GM23248 (cell line): ENCODE measurements around the gene TBC1D24. TPM values are rescaled to one million over a fixed set of nuclear protein-coding genes. Genes with fewer than 3 reads are reported as not detected.

Experiments
- DNase-seq: peaks from one replicate; pipeline ENCODE4 v3.0.0-alpha.2; 2015
- H2AFZ ChIP-seq: fragments of 200-600 bp; sonication (generic); 2 replicates; pipeline ENCODE4 v1.6.1; 2016; ENCODE audit warnings: antibody characterized with exemption
- H3F3A ChIP-seq: fragments of 200-600 bp; sonication (generic); 2 replicates; pipeline ENCODE4 v1.6.1; 2016; ENCODE audit warnings: mild to moderate bottlenecking, antibody characterized with exemption, mixed run types; ENCODE audit not compliant: insufficient read depth
- H3K27ac ChIP-seq: fragments of 200-600 bp; sonication (generic); 2 replicates; pipeline ENCODE4 v1.5.1; 2016; ENCODE audit warnings: mild to moderate bottlenecking
- H3K27me3 ChIP-seq: fragments of 200-600 bp; sonication (generic); replicated peaks from 2 replicates; pipeline ENCODE4 v1.6.1; 2016; ENCODE audit warnings: mild to moderate bottlenecking; ENCODE audit not compliant: insufficient read depth
- H3K36me3 ChIP-seq: fragments of 200-600 bp; sonication (generic); 2 replicates; pipeline ENCODE4 v1.6.1; 2016; ENCODE audit warnings: low read depth, mild to moderate bottlenecking
- H3K4me1 ChIP-seq: fragments of 200-600 bp; sonication (generic); 2 replicates; pipeline ENCODE4 v1.6.1; 2016; ENCODE audit warnings: mild to moderate bottlenecking; ENCODE audit not compliant: insufficient read depth
- H3K4me2 ChIP-seq: fragments of 200-600 bp; sonication (generic); one replicate; pipeline ENCODE4 v1.6.1; 2016; ENCODE audit warnings: mild to moderate bottlenecking; ENCODE audit not compliant: unreplicated experiment
- H3K4me3 ChIP-seq: fragments of 200-600 bp; sonication (generic); 2 replicates; pipeline ENCODE4 v1.5.1; 2016; ENCODE audit warnings: mild to moderate bottlenecking
- H3K79me2 ChIP-seq: fragments of 200-600 bp; sonication (generic); 2 replicates; pipeline ENCODE4 v1.6.1; 2016; ENCODE audit warnings: mild to moderate bottlenecking; ENCODE audit not compliant: insufficient read depth
- H3K9ac ChIP-seq: fragments of 200-600 bp; sonication (generic); 2 replicates; pipeline ENCODE4 v1.6.1; 2016; ENCODE audit warnings: mild to moderate bottlenecking
- H3K9me2 ChIP-seq: fragments of 200-600 bp; sonication (generic); 2 replicates; pipeline ENCODE4 v1.6.1; 2016; ENCODE audit warnings: mixed run types, mild to moderate bottlenecking, moderate library complexity; ENCODE audit not compliant: insufficient read depth
- H3K9me3 ChIP-seq: fragments of 200-600 bp; sonication (generic); one replicate; pipeline ENCODE4 v1.6.1; 2017; ENCODE audit warnings: low read depth
- H4K20me1 ChIP-seq: fragments of 200-600 bp; sonication (generic); 2 replicates; pipeline ENCODE4 v1.6.0; 2016; ENCODE audit not compliant: insufficient read depth
- EZH2 ChIP-seq: fragments of 200-600 bp; sonication (generic); IDR thresholded peaks from 2 replicates; pipeline ENCODE4 v1.6.1; 2018; ENCODE audit warnings: antibody characterized with exemption, mild to moderate bottlenecking; ENCODE audit not compliant: insufficient read depth, poor library complexity, severe bottlenecking
- EZH2phosphoT487 ChIP-seq: fragments of 200-600 bp; sonication (generic); IDR thresholded peaks from 2 replicates; pipeline ENCODE4 v1.6.1; 2018; ENCODE audit warnings: antibody characterized with exemption, moderate library complexity, mild to moderate bottlenecking, low read depth; ENCODE audit not compliant: insufficient read depth
- WGBS, 2 experiments: methylation state at CpG; one replicate each; pipeline ENCODE4 v1.1.6; 2015 to 2017; ENCODE audit warnings: low lambda C conversion rate in 2 of 2, low coverage in 1 of 2; ENCODE audit errors: missing lambda C conversion rate in 2 of 2; 5-methylcytosine and 5-hydroxymethylcytosine counted together
- in situ Hi-C: fragments of 300-500 bp; cut with MboI; formaldehyde crosslinking; loops from 2 replicates; pipeline ENCODE4 v1.15.0; 2020
- polyA plus RNA-seq: library from polyadenylated mRNA; unstranded; fragments of >200 nt; fragmentation: Nextera tagmentation; extraction: Ambion mirVana; gene quantifications from 2 replicates; pipeline ENCODE4 v1.2.1, GENCODE V29; 2016
- total RNA-seq: library from RNA; depleted of rRNA; stranded (reverse); fragments of >200 nt; shearing (Covaris generic); gene quantifications from 2 replicates; pipeline ENCODE4 v1.2.3, GENCODE V29; 2014

TBC1D24 gene
- total and polyA plus RNA-seq, 2 experiments from 2014 or later = 10.1 to 18.7 TPM

DNA sequence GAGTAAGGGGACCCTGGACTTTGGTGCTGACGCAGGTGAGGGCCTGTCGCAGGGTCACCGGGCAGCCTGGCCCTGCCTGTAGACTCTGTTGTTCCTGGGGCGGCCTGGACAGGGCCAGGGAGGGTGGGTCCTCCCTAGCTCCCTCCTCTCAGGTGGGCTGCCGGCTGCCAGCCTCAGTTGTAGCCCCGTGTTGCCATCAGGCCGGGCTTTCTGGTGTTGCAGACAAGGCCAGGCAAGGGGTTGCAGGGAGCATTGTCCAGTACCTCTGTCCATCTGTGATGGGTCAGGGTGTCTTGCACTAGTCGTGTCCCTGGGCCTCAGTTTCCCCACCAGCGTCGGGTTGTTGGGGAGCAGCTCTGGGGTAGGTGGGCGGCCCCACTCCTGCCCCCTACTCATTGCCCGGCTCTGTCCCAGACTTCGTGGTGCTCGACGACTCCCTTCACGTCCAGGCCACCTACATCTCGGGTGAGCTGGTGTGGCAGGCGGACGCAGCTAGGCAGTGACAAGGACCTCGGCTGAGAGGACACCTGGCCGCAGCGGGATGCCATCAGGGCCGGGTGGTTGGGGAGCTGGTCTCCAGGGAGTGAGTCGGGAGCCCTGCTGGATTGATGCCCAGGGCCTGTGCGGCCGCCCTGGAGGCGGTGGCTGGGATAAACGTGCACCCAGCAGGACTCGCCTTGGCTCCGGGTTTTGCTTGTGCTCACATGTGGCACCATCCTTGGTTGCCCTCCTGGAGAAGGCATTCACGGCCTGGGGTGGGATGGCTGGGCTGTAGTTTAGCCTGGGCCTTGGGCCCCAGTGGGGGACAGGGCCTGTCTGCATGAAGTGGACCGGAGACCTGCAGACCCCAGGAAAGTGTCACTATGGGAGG, 54.4 kb downstream of the TBC1D24 start:
- DNase-seq = peak; percentile 51
- Histone ChIP-seq H3K9ac (no peak overlapping the region), H3K4me1 (peaks cover 4% of the 10 kb centered on the region), H3K4me2 (no peak overlapping the region), H4K20me1 (no peaks in the 10 kb centered on the region), H3K9me2 (no peaks in the 10 kb centered on the region), H3K9me3 (no peaks in the 10 kb centered on the region), H3K27me3 (no peaks in the 10 kb centered on the region), H2AFZ (no peak overlapping the region), H3K79me2 (peaks cover 8% of the 10 kb centered on the region), H3F3A (0 out of 2 replicates have a peak, but pooled peaks cover 4% of the 10 kb centered on the region), H3K4me3 (no peak overlapping the region), H3K27ac (no peak overlapping the region), H3K36me3 (0 out of 2 replicates have a peak, but pooled peaks cover 9% of the 10 kb centered on the region)
- WGBS, 2 experiments = 89 to 90% methylated on average over 27 to 32 of the region's 32 CpGs
- TF ChIP-seq EZH2phosphoT487 (no peak), EZH2 (no peak)
- in situ Hi-C loops = no loop called here

DNA sequence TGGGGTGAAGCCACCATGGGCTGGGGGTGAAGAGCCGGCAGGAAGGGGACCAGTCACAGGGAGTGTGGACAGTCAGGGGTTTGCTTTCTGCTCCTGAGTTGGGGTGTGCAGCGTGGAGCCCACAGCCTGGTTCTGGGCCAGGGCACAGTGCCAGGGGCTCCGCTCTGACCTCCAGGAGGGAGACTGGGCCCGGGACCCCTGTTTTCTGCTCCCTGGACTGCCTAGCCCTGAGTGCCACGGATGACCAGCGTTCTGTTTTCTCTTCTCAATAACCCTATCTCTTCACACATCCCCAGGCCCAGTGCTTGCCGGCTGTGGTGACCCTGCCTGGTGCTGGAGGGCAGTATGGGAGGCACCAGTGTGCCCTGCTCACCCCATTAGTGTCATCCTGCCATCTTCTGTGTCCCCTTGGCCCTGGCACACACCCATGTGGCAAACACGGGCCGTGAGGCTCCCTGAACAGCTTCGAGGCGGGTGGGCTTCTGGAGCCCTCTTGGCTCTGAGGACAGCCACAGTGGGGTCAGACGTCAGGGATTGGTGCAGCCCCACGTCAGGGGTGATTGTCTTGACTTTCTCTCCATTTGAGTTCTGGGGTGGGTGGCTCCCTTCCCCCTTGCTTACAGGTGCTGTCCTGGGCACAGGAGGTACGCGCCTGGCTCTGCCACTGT, 55.2 kb downstream of the TBC1D24 start:
- in situ Hi-C loops = no loop called here
- no peak for DNase-seq
- Histone ChIP-seq H4K20me1 (no peaks in the 10 kb centered on the region), H3K36me3 (0 out of 2 replicates have a peak, but pooled peaks cover 4% of the 10 kb centered on the region), H3K9ac (no peak overlapping the region), H3F3A (0 out of 2 replicates have a peak, but pooled peaks cover 11% of the 10 kb centered on the region), H3K4me1 (peaks cover 4% of the 10 kb centered on the region), H3K27ac (no peak overlapping the region), H2AFZ (no peak overlapping the region), H3K9me3 (no peaks in the 10 kb centered on the region), H3K9me2 (no peaks in the 10 kb centered on the region), H3K27me3 (no peaks in the 10 kb centered on the region), H3K79me2 (peaks cover under 1% of the 10 kb centered on the region; the same call in 1 of the 2 replicates), H3K4me2 (no peak overlapping the region), H3K4me3 (no peak overlapping the region)
- TF ChIP-seq EZH2 (no peak), EZH2phosphoT487 (no peak)
- WGBS, 2 experiments = 91 to 93% methylated on average over 15 of the region's 15 CpGs

- H3K4me1 ChIP-seq = peaks cover 9% of the 10 kb centered on the region
- peaks cover 14% of the 10 kb centered on the region for H3F3A ChIP-seq
- H3K9ac ChIP-seq = peak overlapping the region; percentile 88
- no peaks in the 10 kb centered on the region for H3K9me2 ChIP-seq
- H3K4me3 ChIP-seq = no peak overlapping the region
- no peak for TF ChIP-seq EZH2phosphoT487
- TF ChIP-seq EZH2 = no peak
- H3K79me2 ChIP-seq = no peaks in the 10 kb centered on the region
- no peak for DNase-seq
- peak overlapping the region; percentile 81 for H3K27ac ChIP-seq
- 0 out of 2 replicates have a peak, but pooled peaks cover 4% of the 10 kb centered on the region for H3K36me3 ChIP-seq
- in situ Hi-C loops = no loop called here
- 90 to 93% methylated on average over 13 to 14 of the region's 14 CpGs for WGBS, 2 experiments
- no peaks in the 10 kb centered on the region for H3K27me3 ChIP-seq
- no peaks in the 10 kb centered on the region for H3K9me3 ChIP-seq
- H3K4me2 ChIP-seq = peak overlapping the region; percentile 73
- H2AFZ ChIP-seq = no peak overlapping the region
- no peaks in the 10 kb centered on the region for H4K20me1 ChIP-seq
Observed at GRCh38 chr16:2530629-2531318, 55.8 kb downstream of the TBC1D24 start.

- no peaks in the 10 kb centered on the region for H3K36me3 ChIP-seq
- H3K4me1 ChIP-seq = peaks cover 12% of the 10 kb centered on the region
- in situ Hi-C loops = no loop called here
- no peaks in the 10 kb centered on the region for H3K27me3 ChIP-seq
- H4K20me1 ChIP-seq = no peaks in the 10 kb centered on the region
- peaks cover 19% of the 10 kb centered on the region for H3F3A ChIP-seq
- H3K27ac ChIP-seq = peak within 1 kb of the TSS; percentile 81
- H3K9me3 ChIP-seq = no peaks in the 10 kb centered on the region
- H2AFZ ChIP-seq = peak within 1 kb of the TSS; percentile 74
- no peaks in the 10 kb centered on the region for H3K79me2 ChIP-seq
- peak within 1 kb of the TSS; percentile 88 for H3K9ac ChIP-seq
- peak within 1 kb of the TSS; percentile 83 for H3K4me3 ChIP-seq
- no peak for DNase-seq
- H3K9me2 ChIP-seq = no peaks in the 10 kb centered on the region
- TF ChIP-seq EZH2phosphoT487 (no peak), EZH2 (no peak)
- H3K4me2 ChIP-seq = peak within 1 kb of the TSS; percentile 98
- WGBS, 2 experiments = 19 to 26% methylated on average over 9 to 11 of the region's 11 CpGs
Observed at GRCh38 chr16:2531371-2531695, 56.4 kb downstream of the TBC1D24 start, which contains the start of gene CEMP1. Gene CEMP1 (minus strand): TSS chr16:2531408. CDS start chr16:2531073, 335 bp downstream.
